Activated T-helper 1 cell treated with anti-CD3 and anti-CD28 coated beads, Interleukin-12 subunit alpha, Interleukin-12 subunit beta, Interleukin-2, Interleukin-4 antibody, amounts not matched to agents 30 ng/mL and 10 ng/mL and 1 ng/mL, durations not matched to agents 14 hours and 24 hours and 36 hours (primary cell): ENCODE measurements around the gene STIM1. TPM values are rescaled to one million over a fixed set of nuclear protein-coding genes. Genes with fewer than 3 reads are reported as not detected.

ENCODE experiments used
- DNase-seq: peaks from one replicate; pipeline ENCODE4 v3.0.0; 2021; ENCODE audit warnings: low spot score
- H3K27ac Mint-ChIP-seq: one replicate; pipeline ENCODE4 v1.8.0; 2021; ENCODE audit warnings: mild to moderate bottlenecking, mixed read lengths
- H3K27me3 Mint-ChIP-seq: one replicate; pipeline ENCODE4 v1.8.0; 2022; ENCODE audit warnings: mild to moderate bottlenecking, moderate library complexity, mixed read lengths; ENCODE audit not compliant: insufficient read depth
- H3K36me3 Mint-ChIP-seq: one replicate; pipeline ENCODE4 v1.8.0; 2021; ENCODE audit warnings: low read depth, mixed read lengths
- H3K4me1 Mint-ChIP-seq: one replicate; pipeline ENCODE4 v1.8.0; 2021; ENCODE audit warnings: low read depth, mixed read lengths
- H3K4me3 Mint-ChIP-seq: one replicate; pipeline ENCODE4 v1.8.0; 2021; ENCODE audit warnings: mild to moderate bottlenecking, moderate library complexity, mixed read lengths
- H3K9me3 Mint-ChIP-seq: one replicate; pipeline ENCODE4 v1.8.0; 2021; ENCODE audit warnings: mixed read lengths
- intact Hi-C: fragments of 100-400 bp; cut with micrococcal nuclease; formaldehyde crosslinking; loops from one replicate; pipeline ENCODE4 v1.15.1; 2024
- total RNA-seq: library from RNA; stranded (reverse); gene quantifications from 2 replicates; pipeline ENCODE4 v1.2.3, GENCODE V29; 2022

Gene STIM1
- total RNA-seq, 1 donor from 2014 or later = 68.0 TPM

- H3K36me3 Mint-ChIP-seq = peaks cover 63% of the 10 kb centered on the region
- no peak for DNase-seq
- peaks cover 81% of the 10 kb centered on the region for H3K4me1 Mint-ChIP-seq
- no peaks in the 10 kb centered on the region for H3K9me3 Mint-ChIP-seq
- H3K27me3 Mint-ChIP-seq = no peaks in the 10 kb centered on the region
- peak overlapping the region; percentile 79 for H3K27ac Mint-ChIP-seq
- intact Hi-C loops = no loop called here
- H3K4me3 Mint-ChIP-seq = peak overlapping the region; percentile 96
These were observed 20.6 kb upstream of the STIM1 start for GRCh38 chr11:3834664-3835461.

DNA sequence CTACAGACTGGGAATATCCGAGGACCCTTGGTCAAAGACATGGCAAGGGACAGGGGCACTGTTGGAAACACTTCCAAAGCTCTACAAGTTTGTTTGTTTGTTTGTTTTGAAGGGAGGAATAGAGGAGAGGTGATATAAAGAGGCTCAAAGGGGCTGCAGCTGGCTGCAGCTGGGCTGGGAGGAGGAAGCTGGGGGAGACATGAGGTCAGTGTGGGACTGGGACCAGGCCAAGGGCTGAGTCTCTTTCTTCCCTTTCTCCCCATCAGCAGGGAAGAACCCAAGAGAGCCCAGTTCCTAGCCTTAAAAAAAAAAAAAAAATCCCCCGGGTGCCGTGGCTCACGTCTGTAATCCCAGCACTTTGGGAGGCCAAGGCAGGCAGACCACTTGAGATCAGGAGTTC is 19.7 kb upstream of the STIM1 start:
- intact Hi-C loops = no loop called here
- DNase-seq = no peak
- H3K27ac Mint-ChIP-seq = peak overlapping the region; percentile 79
- no peaks in the 10 kb centered on the region for H3K27me3 Mint-ChIP-seq
- H3K36me3 Mint-ChIP-seq = peaks cover 58% of the 10 kb centered on the region
- H3K4me3 Mint-ChIP-seq = peak overlapping the region; percentile 96
- no peaks in the 10 kb centered on the region for H3K9me3 Mint-ChIP-seq
- H3K4me1 Mint-ChIP-seq = peaks cover 80% of the 10 kb centered on the region

GRCh38 chr11:3836903-3837302 is 18.6 kb upstream of the STIM1 start:
- Mint-ChIP-seq H3K9me3 (no peaks in the 10 kb centered on the region), H3K4me1 (peaks cover 71% of the 10 kb centered on the region), H3K27ac (peak overlapping the region; percentile 94), H3K27me3 (no peaks in the 10 kb centered on the region), H3K4me3 (peak overlapping the region; percentile 96), H3K36me3 (peaks cover 46% of the 10 kb centered on the region)
- intact Hi-C loops = no loop called here
- peak; percentile 42 for DNase-seq

DNA sequence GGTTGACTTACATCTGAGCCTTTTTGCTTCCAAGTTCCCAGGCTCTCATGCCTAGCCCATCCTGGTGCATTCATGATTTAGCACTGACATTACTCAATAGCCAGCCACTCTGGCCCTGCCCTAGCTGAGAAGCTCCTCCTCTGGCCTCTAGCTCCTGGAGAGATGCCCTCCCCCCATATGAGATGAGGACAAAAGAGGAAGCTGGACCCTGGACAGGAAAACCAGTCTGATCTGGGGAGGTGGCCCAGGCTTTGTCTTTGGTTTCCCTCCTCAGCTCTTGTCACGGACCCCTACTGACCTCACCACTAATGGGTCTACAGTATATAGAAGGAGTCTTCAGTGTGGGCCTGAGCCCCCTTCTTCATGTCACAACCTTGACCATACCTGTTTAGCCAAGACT is 17.7 kb upstream of the STIM1 start:
- Mint-ChIP-seq H3K4me1 (peaks cover 67% of the 10 kb centered on the region), H3K27me3 (no peaks in the 10 kb centered on the region), H3K9me3 (no peaks in the 10 kb centered on the region), H3K27ac (peak overlapping the region; percentile 94), H3K36me3 (peaks cover 46% of the 10 kb centered on the region), H3K4me3 (peak overlapping the region; percentile 96)
- intact Hi-C loops = no loop called here
- no peak for DNase-seq

DNA sequence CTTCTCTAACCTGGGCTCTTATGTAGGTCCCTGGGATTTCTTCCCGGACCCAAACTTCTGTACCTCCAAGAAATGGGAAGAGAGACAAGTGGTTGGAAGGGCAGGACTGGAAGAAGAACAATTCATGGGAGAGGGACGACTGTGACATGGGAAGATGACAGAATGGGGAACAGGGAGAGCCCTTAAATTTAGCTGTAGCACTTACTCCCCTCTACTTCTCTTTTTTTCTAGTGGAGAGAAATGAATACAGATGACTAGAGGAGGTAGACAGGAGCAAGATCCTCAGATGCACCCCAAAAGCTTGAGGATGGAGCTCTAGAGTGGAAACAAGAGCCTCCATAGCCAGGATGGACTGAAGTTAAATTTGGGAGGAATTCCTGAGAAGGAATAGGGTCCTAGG is 17.0 kb upstream of the STIM1 start:
- no peak for DNase-seq
- peaks cover 43% of the 10 kb centered on the region for H3K36me3 Mint-ChIP-seq
- H3K27me3 Mint-ChIP-seq = no peaks in the 10 kb centered on the region
- H3K4me1 Mint-ChIP-seq = peaks cover 67% of the 10 kb centered on the region
- H3K9me3 Mint-ChIP-seq = no peaks in the 10 kb centered on the region
- H3K27ac Mint-ChIP-seq = peak overlapping the region; percentile 94
- intact Hi-C loops = no loop called here
- peak overlapping the region; percentile 96 for H3K4me3 Mint-ChIP-seq

DNA sequence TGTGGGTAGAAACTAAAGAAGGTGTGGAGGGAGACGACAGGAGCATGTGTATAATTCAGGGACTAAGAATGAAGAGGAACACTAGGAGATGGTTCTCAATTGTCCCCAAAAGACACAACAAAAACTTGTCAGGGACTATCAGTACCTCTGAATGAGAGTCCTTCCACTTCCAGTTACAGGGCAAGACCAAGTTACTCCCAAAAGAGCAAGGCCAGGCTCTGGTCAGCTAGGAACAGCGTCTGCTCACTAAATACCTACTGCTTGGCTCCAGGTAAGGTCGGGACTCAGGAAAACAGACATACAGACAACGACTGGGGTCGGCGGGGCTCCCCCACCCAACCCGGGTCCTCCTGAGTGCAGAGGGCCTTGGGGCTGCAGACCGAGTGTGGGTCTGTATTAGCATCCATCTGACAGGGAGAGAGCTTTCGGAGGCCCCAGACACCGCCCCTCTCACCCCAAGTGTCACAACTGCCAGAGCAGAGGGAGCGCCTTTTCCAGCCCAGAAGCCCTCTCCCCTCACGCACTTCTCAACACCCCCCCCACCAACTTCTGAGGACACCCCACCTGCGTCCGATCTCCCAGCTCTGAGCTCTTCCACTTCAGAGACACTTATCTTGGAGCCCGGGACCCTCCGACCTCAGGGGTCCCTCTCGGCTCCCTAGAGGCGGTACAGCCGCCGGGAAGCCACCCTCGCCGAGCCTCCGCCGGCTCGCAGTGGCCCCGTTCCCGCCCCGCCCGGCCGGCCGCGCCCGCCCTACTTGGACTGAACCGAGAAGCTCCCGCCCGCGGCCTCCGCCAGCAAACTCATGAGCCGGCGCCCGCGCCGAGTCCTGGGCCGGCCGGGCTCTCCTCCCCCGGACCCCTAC is 15.2 kb upstream of the STIM1 start:
- peaks cover 28% of the 10 kb centered on the region for H3K36me3 Mint-ChIP-seq

GRCh38 chr11:3840870-3841425 is 14.5 kb upstream of the STIM1 start, which contains the start of gene RHOG:
Gene RHOG (minus strand): TSS chr11:3840959. CDS start chr11:3828138, 12,821 bp downstream.
- H3K36me3 Mint-ChIP-seq = peaks cover 22% of the 10 kb centered on the region
- H3K27me3 Mint-ChIP-seq = no peaks in the 10 kb centered on the region
- peak within 1 kb of the TSS; percentile 97 for H3K27ac Mint-ChIP-seq
- H3K9me3 Mint-ChIP-seq = no peaks in the 10 kb centered on the region
- intact Hi-C loops = loop anchor here (1.0 to 2.0 kb wide), 7 partner anchors 8 to 253 kb away; partner anchors contain the start of genes NUP98, PGAP2 and RRM1
- H3K4me3 Mint-ChIP-seq = peak within 1 kb of the TSS; percentile 96
- H3K4me1 Mint-ChIP-seq = peaks cover 59% of the 10 kb centered on the region
- DNase-seq = peak; percentile 63

More for the DNA sequence above, 15.2 kb upstream of the STIM1 start:
- H3K27ac Mint-ChIP-seq = peak overlapping the region; percentile 94
- peaks cover 64% of the 10 kb centered on the region for H3K4me1 Mint-ChIP-seq
- intact Hi-C loops = loop anchor here (2.0 kb wide), 1 partner anchor 233 kb away; no protein-coding TSS in a partner anchor
- H3K9me3 Mint-ChIP-seq = no peaks in the 10 kb centered on the region
- H3K27me3 Mint-ChIP-seq = no peaks in the 10 kb centered on the region
- peak overlapping the region; percentile 96 for H3K4me3 Mint-ChIP-seq
- DNase-seq = no peak

- Mint-ChIP-seq H3K4me1 (peaks cover 59% of the 10 kb centered on the region), H3K9me3 (no peaks in the 10 kb centered on the region), H3K27ac (peak overlapping the region; percentile 97), H3K27me3 (no peaks in the 10 kb centered on the region), H3K4me3 (peak overlapping the region; percentile 81), H3K36me3 (peaks cover 22% of the 10 kb centered on the region)
- peak; percentile 89 for DNase-seq
- intact Hi-C loops = loop anchor here (1.0 to 2.0 kb wide), 7 partner anchors 8 to 253 kb away; partner anchors contain the start of genes NUP98, PGAP2 and RRM1
These were observed 13.8 kb upstream of the STIM1 start for GRCh38 chr11:3841426-3842350.

DNA sequence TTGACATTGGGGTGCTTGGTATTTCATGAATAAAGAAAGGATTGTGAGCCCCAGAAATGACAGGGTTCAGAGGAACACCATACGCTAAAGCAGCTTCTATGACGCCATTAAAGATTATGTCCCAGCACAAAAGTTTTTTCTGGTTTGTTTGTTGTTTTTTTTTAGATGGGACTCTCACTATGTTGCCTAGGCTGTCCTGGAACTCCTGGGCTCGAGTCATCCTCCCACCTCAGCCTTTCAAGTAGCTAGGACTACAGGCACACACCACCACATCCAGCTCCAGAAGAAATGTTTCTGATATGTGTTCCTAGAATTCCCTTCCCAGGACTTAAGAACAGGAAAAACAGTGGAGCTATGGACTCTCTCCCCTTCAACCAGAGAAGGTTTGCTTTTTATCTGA is 12.1 kb upstream of the STIM1 start:
- intact Hi-C loops = no loop called here
- no peaks in the 10 kb centered on the region for H3K9me3 Mint-ChIP-seq
- no peak overlapping the region for H3K4me3 Mint-ChIP-seq
- H3K36me3 Mint-ChIP-seq = peaks cover 15% of the 10 kb centered on the region
- DNase-seq = no peak
- no peaks in the 10 kb centered on the region for H3K27me3 Mint-ChIP-seq
- H3K4me1 Mint-ChIP-seq = peaks cover 45% of the 10 kb centered on the region
- peak overlapping the region; percentile 62 for H3K27ac Mint-ChIP-seq

DNA sequence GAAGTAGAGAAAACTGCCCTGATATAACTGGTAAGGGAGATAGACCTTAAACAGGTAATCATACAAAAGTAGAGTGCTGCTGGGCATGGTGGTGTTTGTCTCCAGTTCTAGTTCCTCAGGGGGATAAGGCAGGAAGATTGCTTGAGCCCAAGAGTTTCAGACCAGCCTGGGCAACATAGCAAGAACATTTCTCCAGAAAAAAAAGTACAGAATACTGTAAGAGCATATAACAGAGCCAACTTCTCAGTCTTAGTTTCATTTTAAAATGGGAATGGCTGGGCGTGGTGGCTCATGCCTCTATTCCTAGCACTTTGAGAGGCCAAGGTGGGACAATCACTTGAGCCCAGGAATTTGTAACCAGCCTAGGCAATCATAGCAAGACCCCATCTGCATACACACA is 10.2 kb upstream of the STIM1 start:
- Mint-ChIP-seq H3K4me1 (peaks cover 44% of the 10 kb centered on the region), H3K27ac (no peak overlapping the region), H3K36me3 (no peaks in the 10 kb centered on the region), H3K9me3 (no peaks in the 10 kb centered on the region), H3K4me3 (no peak overlapping the region), H3K27me3 (no peaks in the 10 kb centered on the region)
- no peak for DNase-seq
- intact Hi-C loops = no loop called here

DNA sequence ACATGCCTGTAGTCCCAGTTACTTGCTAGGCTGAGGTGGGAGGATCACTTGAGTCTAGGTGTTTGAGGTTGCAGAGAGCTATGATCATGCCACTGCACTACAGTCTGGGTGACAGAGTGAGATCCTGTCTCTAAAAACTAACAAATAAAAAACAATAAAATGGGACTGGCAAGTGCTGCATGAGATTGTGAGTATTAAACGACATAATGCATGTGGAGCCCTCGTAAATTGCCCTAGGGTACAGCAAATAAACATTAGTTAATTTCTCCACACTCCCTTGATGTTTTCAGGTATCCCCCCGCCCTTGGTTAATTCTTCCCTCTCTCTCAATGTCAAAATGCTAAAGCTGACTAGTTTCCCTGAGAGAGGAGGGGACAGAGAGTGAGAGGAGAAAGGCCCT is 9.8 kb upstream of the STIM1 start:
- Mint-ChIP-seq H3K9me3 (no peaks in the 10 kb centered on the region), H3K27ac (no peak overlapping the region), H3K4me1 (peaks cover 44% of the 10 kb centered on the region), H3K27me3 (no peaks in the 10 kb centered on the region), H3K4me3 (no peak overlapping the region), H3K36me3 (no peaks in the 10 kb centered on the region)
- no peak for DNase-seq
- intact Hi-C loops = no loop called here
